Loucy (cell line): Measurements from ENCODE around the gene NEURL4.

ENCODE experiments used
- CTCF ChIP-seq: fragments of 200-600 bp; sonication (generic); conservative IDR thresholded peaks from 2 replicates; pipeline ENCODE4 v1.5.1; 2014; ENCODE audit warnings: mild to moderate bottlenecking, antibody characterized with exemption, low read length
- EZH2phosphoT487 ChIP-seq: fragments of 200-600 bp; IDR thresholded peaks from 2 replicates; pipeline ENCODE4 v1.6.1; 2018; ENCODE audit warnings: antibody characterized with exemption, mild to moderate bottlenecking, moderate library complexity, borderline replicate concordance

- TF ChIP-seq CTCF: no peak
- no peak for TF ChIP-seq EZH2phosphoT487
Observed at GRCh38 chr17:7292194-7292593, 36.9 kb downstream of the NEURL4 start.
